ENCODE results near the gene SLX9. TPM values are rescaled to one million over a fixed set of nuclear protein-coding genes. Genes with fewer than 3 reads are reported as not detected.

The SLX9 gene
- total and polyA plus RNA-seq, 2 experiments from 2014 or later, result 24.7 to 31.2 TPM

DNA sequence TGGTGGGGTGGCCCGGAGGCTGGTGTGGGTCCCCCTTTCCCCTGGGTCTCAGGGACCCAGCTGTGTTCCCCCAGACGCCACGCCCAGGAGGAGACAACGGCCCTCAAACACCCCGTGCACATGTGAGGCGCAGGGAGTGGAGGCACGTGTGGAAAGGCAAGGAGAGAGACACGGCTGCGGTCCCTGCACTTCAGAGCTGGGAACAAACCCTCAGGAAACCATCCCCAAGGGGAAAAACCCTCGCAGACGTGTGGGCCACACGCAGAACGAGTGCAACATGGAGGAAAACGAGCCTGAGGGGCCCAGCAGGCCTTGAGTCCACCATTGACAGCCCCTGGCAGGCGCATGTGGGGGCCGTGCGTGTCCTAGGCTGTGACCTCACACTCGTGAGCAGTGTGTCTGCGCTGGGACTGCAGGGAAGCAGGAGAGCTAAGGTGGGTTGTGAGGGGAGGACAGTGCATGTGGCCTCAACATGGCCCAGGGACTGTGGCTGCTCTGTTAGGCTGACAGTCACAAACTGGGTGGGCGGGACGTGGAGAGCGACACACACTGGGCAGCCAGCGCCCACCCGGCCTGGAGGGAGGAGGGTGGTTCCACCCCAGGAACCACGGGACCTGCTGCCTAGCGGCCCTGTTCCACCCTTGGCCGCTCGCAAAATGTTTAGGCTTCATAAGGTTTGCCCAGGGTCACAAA, 39.1 kb upstream of the SLX9 start:
- DNase-seq (ENCODE audit: low read depth in 1 of 2, low spot score in 1 of 2), result no peak
- Histone ChIP-seq H3K9me3 (ENCODE audit: low read depth) (no peaks in the 10 kb centered on the region), H3K36me3 (no peaks in the 10 kb centered on the region), H3K4me1 (ENCODE audit: low read depth) (no peaks in the 10 kb centered on the region), H3K27me3 (no peaks in the 10 kb centered on the region), H3K27ac (no peak overlapping the region), H3K4me3 (no peak overlapping the region)
- TF ChIP-seq, protein P1, sequence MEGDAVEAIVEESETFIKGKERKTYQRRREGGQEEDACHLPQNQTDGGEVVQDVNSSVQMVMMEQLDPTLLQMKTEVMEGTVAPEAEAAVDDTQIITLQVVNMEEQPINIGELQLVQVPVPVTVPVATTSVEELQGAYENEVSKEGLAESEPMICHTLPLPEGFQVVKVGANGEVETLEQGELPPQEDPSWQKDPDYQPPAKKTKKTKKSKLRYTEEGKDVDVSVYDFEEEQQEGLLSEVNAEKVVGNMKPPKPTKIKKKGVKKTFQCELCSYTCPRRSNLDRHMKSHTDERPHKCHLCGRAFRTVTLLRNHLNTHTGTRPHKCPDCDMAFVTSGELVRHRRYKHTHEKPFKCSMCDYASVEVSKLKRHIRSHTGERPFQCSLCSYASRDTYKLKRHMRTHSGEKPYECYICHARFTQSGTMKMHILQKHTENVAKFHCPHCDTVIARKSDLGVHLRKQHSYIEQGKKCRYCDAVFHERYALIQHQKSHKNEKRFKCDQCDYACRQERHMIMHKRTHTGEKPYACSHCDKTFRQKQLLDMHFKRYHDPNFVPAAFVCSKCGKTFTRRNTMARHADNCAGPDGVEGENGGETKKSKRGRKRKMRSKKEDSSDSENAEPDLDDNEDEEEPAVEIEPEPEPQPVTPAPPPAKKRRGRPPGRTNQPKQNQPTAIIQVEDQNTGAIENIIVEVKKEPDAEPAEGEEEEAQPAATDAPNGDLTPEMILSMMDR (IDR thresholded peaks at IDR 0.05; ENCODE audit: low read depth, low read length), result no peak

DNA sequence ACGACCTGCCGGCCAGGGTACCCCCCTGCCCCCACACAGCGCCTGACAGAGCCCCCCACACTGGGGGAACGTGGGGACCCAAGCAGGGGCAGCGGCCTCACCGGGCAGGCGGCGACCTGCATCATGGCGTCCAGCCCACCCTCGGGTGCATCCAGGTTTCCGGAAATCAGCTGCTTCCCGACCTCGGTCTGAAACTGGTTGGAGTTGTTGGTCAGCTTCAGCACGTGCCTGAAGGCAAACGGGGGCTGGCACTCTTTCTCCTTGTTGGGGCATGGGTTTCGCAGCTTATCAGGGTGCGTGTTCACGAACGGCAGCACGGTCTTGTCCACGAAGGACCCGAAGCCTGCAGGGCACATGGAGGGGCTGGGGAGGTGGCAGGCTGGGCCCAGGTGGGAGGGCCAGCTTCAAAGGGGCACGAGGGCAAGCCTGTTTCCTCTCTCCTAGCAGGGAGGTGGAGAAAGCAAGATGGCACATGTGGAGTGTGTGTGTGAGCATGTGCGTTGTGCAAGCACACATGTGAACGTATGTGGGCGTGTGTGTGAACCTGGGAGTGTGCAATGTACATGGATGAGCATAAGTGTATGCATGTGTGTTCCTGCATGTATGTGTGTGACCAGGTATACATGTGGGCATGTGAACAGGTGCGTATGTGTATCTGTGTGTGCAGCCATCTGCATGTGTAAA, 38.3 kb upstream of the SLX9 start:
- no peak overlapping the region for H3K27ac ChIP-seq
- DNase-seq (ENCODE audit: low read depth in 1 of 2, low spot score in 1 of 2), result no peak
- no peaks in the 10 kb centered on the region for H3K9me3 ChIP-seq (ENCODE audit: low read depth)
- H3K36me3 ChIP-seq, result no peaks in the 10 kb centered on the region
- no peak overlapping the region for H3K4me3 ChIP-seq
- H3K27me3 ChIP-seq, result no peaks in the 10 kb centered on the region
- TF ChIP-seq, protein P1 (IDR thresholded peaks at IDR 0.05; ENCODE audit: low read depth, low read length), result no peak
- no peaks in the 10 kb centered on the region for H3K4me1 ChIP-seq (ENCODE audit: low read depth)

DNA sequence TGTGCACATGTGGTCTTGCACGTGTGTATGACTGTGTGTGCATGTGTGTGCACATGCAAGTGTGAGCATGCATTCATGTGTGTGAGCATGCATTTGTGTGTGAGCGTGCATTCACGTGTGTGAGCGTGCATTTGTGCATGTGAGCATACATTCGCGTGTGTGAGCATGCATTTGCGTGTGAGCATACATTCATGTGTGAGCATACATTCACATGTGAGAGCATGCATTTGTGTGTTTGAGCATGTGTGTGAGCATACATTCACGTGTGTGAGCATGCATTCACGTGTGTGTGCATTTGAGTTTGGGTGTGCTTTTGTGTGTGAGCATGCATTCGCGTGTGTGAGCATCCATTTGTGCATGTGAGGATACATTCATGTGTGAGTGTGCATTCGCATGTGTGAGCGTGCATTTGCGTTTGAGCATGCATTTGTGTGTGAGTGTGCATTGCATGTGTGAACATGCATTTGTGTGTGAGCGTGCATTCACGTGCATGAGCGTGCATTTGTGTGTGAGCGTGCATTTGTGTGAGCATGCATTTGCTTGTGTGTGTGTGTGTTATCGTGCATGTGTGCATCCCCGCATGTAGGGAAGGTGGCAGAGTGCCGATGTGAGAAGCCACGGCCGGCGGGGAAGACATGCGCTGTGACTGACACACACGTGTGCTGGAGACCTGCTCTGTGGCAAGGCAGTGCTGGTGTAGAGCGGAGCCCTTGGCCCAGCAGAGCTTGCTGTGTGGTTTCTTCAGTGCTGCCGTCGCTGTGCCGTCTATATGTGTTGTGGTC, 37.4 kb upstream of the SLX9 start:
- no peak for DNase-seq (ENCODE audit: low read depth in 1 of 2, low spot score in 1 of 2)
- Histone ChIP-seq H3K9me3 (ENCODE audit: low read depth) (no peaks in the 10 kb centered on the region), H3K4me1 (ENCODE audit: low read depth) (peaks cover 3% of the 10 kb centered on the region), H3K27me3 (no peaks in the 10 kb centered on the region), H3K36me3 (no peaks in the 10 kb centered on the region), H3K27ac (no peak overlapping the region), H3K4me3 (no peak overlapping the region)
- TF ChIP-seq, protein P1 (IDR thresholded peaks at IDR 0.05; ENCODE audit: low read depth, low read length), result no peak

DNA sequence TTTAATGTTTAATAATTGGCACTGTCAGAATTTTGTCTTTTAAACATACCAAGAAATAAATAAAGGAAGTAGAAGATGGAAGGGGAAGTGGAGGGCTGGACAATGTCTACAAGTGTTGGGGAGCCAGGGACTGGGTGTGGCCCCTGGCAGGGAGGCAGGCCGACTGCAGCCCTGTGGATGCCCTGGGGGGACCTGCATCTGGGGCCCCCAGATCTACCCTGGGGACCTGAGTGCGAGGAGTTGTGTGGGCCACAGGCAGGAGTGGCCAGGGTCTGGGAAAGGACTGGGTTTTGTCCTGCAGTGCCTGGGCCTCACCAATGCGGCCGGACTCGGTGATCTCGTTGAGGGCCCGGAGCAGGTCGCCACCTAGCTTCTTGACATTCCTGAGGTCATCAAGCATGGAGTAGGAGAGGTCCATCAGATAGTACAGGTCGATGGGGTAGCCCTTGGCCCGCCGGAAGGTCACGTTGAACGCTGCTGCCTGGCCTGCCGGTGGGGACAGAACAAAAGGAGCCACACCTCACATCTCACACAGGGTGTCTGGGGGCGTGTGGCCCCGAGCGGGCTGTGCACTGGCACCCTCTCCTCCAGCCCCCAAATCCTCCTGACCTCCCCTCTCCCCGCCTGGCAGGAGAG, 36.7 kb upstream of the SLX9 start:
- Histone ChIP-seq H3K27me3 (no peaks in the 10 kb centered on the region), H3K27ac (no peak overlapping the region)

DNA sequence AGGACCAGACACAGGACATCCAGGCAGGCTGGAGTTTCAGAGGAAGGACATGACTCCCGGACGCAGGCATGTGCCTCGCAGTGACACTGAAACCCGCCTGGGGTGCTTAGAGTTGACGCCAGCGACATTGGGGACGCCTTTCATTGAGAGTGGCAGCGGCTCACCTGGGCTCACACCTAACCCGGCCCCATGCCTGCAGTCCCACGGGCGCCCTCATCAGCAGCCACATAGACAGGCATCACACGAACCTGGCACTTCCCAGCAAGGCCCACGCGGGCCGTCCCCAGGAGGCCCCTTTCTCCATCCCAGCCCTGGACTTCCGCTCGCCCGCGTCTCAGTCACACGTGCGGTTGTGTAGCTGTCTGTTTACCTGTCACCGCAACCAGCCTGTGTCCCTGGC, 36.1 kb upstream of the SLX9 start:
- Histone ChIP-seq H3K36me3 (no peaks in the 10 kb centered on the region), H3K9me3 (ENCODE audit: low read depth) (no peaks in the 10 kb centered on the region), H3K27me3 (no peaks in the 10 kb centered on the region), H3K4me3 (no peak overlapping the region), H3K27ac (no peak overlapping the region), H3K4me1 (ENCODE audit: low read depth) (peaks cover 15% of the 10 kb centered on the region)
- TF ChIP-seq, protein P1 (IDR thresholded peaks at IDR 0.05; ENCODE audit: low read depth, low read length), result no peak
- DNase-seq (ENCODE audit: low read depth in 1 of 2, low spot score in 1 of 2), result no peak

More for the DNA sequence above, 36.7 kb upstream of the SLX9 start:
- H3K9me3 ChIP-seq (ENCODE audit: low read depth), result no peaks in the 10 kb centered on the region
- H3K4me3 ChIP-seq, result no peak overlapping the region
- TF ChIP-seq, protein P1 (IDR thresholded peaks at IDR 0.05; ENCODE audit: low read depth, low read length), result no peak
- no peak for DNase-seq (ENCODE audit: low read depth in 1 of 2, low spot score in 1 of 2)
- H3K4me1 ChIP-seq (ENCODE audit: low read depth), result peaks cover 11% of the 10 kb centered on the region
- no peaks in the 10 kb centered on the region for H3K36me3 ChIP-seq

Data from cardiac muscle cell (in vitro differentiated cells and primary cell).